ENCODE measurements around the gene VWA3B. TPM values are rescaled to one million over a fixed set of nuclear protein-coding genes. Genes with fewer than 3 reads are reported as not detected.

VWA3B gene
- polyA plus RNA-seq, 2 of the 4 experiments (the other 2 are of a cell fraction), result not detected

DNA sequence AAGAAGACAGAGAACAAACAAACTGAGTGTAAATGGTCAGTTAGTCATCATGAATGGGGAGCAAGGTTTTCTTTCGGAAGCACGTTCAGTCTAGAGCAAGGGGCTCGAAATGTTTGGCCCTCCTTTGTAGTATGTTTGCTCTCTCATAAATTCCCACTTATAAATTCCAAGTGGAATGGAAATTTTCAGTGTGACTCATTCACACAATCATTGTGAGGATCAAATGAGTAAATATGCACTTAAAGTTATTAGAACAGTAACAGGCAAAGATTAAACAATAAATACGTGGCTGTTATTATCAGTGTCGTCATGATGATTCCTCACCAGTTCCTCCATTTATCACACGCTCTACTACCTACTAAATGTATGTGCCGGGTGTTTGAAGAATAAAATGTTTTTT is 269.8 kb downstream of the VWA3B start:
- TF ChIP-seq FOSL2 (IDR thresholded peaks at IDR 0.05), result peak; percentile 43; the same call in 1 of the 2 replicates
- TF ChIP-seq FOSL2 (CRISPR knock-in tag; IDR thresholded peaks at IDR 0.05), result peak; percentile 84
- 0 out of 5 replicates have a peak, but pooled peaks of 1 of the 2 experiments have one; percentile 39 for TF ChIP-seq EP300 (IDR thresholded peaks at IDR 0.05)
- TF ChIP-seq, protein P1, sequence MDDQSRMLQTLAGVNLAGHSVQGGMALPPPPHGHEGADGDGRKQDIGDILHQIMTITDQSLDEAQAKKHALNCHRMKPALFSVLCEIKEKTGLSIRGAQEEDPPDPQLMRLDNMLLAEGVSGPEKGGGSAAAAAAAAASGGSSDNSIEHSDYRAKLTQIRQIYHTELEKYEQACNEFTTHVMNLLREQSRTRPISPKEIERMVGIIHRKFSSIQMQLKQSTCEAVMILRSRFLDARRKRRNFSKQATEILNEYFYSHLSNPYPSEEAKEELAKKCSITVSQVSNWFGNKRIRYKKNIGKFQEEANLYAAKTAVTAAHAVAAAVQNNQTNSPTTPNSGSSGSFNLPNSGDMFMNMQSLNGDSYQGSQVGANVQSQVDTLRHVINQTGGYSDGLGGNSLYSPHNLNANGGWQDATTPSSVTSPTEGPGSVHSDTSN (IDR thresholded peaks at IDR 0.05), result no peak
- peak; percentile 91 for TF ChIP-seq JUNB (IDR thresholded peaks at IDR 0.05)
- peak; percentile 94 for TF ChIP-seq GATA3 (IDR thresholded peaks at IDR 0.05; ENCODE audit: borderline replicate concordance)
- no peak for TF ChIP-seq RNF2 (IDR thresholded peaks at IDR 0.05; ENCODE audit: borderline replicate concordance, low read depth)
- TF ChIP-seq CBX2 (IDR thresholded peaks at IDR 0.05; ENCODE audit: borderline replicate concordance, low read depth), result no peak
- no peak for TF ChIP-seq RARB (CRISPR knock-in tag; IDR thresholded peaks at IDR 0.05)
- no peak for TF ChIP-seq HEYL (CRISPR knock-in tag; IDR thresholded peaks at IDR 0.05)
- TF ChIP-seq JUN (IDR thresholded peaks at IDR 0.05), result 0 out of 5 replicates have a peak, but pooled peaks of 1 of the 2 experiments have one; percentile 28
- ATAC-seq, result peak; percentile 36 to 84; a peak in 3 of 6 replicates
- 8% methylated on average over 7 of the region's 7 CpGs for WGBS (ENCODE audit: missing lambda C conversion rate)
- H3K4me3 ChIP-seq, result no peak overlapping the region
- no peak overlapping the region for H3K27ac ChIP-seq
- POLR2A ChIA-PET, result no interaction called here
- DNase-seq (ENCODE audit: low read depth in 1 of 2, low spot score in 1 of 2), result peak in 1 of 2 experiments; percentile 64
- H3K4me1 ChIP-seq, result peaks cover 10% of the 10 kb centered on the region; the same call in 2 of the 3 replicates
- peak overlapping the region; percentile 41 for H3K4me2 ChIP-seq
- FAIRE-seq, result no peak
- peaks cover 13% of the 10 kb centered on the region; the same call in 2 of the 3 replicates for H3K9me3 ChIP-seq
- CTCF ChIA-PET, result interaction anchor here (1.0 kb wide), 1 partner anchor 11 kb away, joined by 3 read pairs; no protein-coding TSS in a partner anchor

- Histone ChIP-seq H3K4me3 (no peak overlapping the region), H3K27ac (no peak overlapping the region), H3K9me3 (peaks cover 9% of the 10 kb centered on the region; the same call in 2 of the 3 replicates), H3K4me1 (peaks cover 10% of the 10 kb centered on the region; the same call in 2 of the 3 replicates), H3K4me2 (no peak overlapping the region)
- DNase-seq (ENCODE audit: low read depth in 1 of 2, low spot score in 1 of 2) (no peak), FAIRE-seq (no peak), ATAC-seq (no peak)
- ChIA-PET POLR2A (no interaction called here), CTCF (no interaction called here)
- WGBS (ENCODE audit: missing lambda C conversion rate), result 96% methylated on average over 3 of the region's 3 CpGs
- TF ChIP-seq MAFK (IDR thresholded peaks at IDR 0.05; ENCODE audit: partially characterized antibody), result no peak
- no peak for TF ChIP-seq MAZ (IDR thresholded peaks at IDR 0.05; ENCODE audit: borderline replicate concordance, low read depth, low read length)
- TF ChIP-seq POLR2A (IDR thresholded peaks at IDR 0.05; ENCODE audit: low read length), result no peak
- TF ChIP-seq, protein P2, sequence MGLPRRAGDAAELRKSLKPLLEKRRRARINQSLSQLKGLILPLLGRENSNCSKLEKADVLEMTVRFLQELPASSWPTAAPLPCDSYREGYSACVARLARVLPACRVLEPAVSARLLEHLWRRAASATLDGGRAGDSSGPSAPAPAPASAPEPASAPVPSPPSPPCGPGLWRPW (IDR thresholded peaks at IDR 0.05), result no peak
- TF ChIP-seq CBX2 (IDR thresholded peaks at IDR 0.05; ENCODE audit: borderline replicate concordance, low read depth), result no peak
- no peak for TF ChIP-seq NR3C1 (IDR thresholded peaks at IDR 0.05)
- TF ChIP-seq, protein P3, sequence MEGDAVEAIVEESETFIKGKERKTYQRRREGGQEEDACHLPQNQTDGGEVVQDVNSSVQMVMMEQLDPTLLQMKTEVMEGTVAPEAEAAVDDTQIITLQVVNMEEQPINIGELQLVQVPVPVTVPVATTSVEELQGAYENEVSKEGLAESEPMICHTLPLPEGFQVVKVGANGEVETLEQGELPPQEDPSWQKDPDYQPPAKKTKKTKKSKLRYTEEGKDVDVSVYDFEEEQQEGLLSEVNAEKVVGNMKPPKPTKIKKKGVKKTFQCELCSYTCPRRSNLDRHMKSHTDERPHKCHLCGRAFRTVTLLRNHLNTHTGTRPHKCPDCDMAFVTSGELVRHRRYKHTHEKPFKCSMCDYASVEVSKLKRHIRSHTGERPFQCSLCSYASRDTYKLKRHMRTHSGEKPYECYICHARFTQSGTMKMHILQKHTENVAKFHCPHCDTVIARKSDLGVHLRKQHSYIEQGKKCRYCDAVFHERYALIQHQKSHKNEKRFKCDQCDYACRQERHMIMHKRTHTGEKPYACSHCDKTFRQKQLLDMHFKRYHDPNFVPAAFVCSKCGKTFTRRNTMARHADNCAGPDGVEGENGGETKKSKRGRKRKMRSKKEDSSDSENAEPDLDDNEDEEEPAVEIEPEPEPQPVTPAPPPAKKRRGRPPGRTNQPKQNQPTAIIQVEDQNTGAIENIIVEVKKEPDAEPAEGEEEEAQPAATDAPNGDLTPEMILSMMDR (IDR thresholded peaks at IDR 0.05), result no peak
- TF ChIP-seq PHF8 (IDR thresholded peaks at IDR 0.05; ENCODE audit: borderline replicate concordance, low read depth), result no peak
- TF ChIP-seq, protein P4, sequence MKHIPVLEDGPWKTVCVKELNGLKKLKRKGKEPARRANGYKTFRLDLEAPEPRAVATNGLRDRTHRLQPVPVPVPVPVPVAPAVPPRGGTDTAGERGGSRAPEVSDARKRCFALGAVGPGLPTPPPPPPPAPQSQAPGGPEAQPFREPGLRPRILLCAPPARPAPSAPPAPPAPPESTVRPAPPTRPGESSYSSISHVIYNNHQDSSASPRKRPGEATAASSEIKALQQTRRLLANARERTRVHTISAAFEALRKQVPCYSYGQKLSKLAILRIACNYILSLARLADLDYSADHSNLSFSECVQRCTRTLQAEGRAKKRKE (CRISPR knock-in tag; IDR thresholded peaks at IDR 0.05; ENCODE audit: low read depth), result no peak
- no peak for TF ChIP-seq HEYL (CRISPR knock-in tag; IDR thresholded peaks at IDR 0.05)
- TF ChIP-seq HOXA7 (CRISPR knock-in tag; IDR thresholded peaks at IDR 0.05), result no peak
These were observed 270.9 kb downstream of the VWA3B start for GRCh38 chr2:98357849-98358248.

DNA sequence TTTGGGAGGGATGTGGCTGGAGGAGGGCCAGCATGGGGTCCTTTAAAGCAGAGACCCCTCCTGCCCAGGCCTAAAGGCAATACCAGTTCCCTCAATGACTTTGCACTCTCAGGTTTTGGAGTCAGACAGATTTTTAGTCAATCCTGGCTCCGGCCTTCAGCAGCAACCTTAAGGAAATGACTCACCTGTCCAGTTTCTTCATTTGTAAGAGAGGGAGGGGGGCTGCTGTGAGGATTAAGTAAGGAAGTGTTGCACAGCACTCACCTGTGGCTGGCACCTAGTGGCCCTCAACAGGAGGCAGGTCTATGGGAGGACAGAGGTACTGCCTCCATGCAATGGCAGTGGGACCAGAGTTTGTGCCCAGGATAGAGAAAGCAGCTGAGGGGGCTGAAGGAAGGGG is 273.0 kb downstream of the VWA3B start:
- DNase-seq (ENCODE audit: low read depth in 1 of 2, low spot score in 1 of 2), result no peak
- ChIA-PET CTCF (interaction anchor here (0.9 kb wide), 1 partner anchor 148 kb away, joined by 3 read pairs; no protein-coding TSS in a partner anchor), POLR2A (no interaction called here)
- Histone ChIP-seq H3K27ac (no peak overlapping the region), H3K4me1 (peaks cover 10% of the 10 kb centered on the region; the same call in 2 of the 3 replicates), H3K9me3 (peaks cover 4% of the 10 kb centered on the region; the same call in 1 of the 3 replicates), H3K4me3 (no peak overlapping the region), H3K4me2 (no peak overlapping the region)
- ATAC-seq, result no peak; a peak in 1 of 6 replicates
- no peak for FAIRE-seq
- 50% methylated on average over 1 of the region's 1 CpG for WGBS (ENCODE audit: missing lambda C conversion rate)
- TF ChIP-seq POLR2AphosphoS2 (conservative IDR thresholded peaks at IDR 0.05; ENCODE audit: low read length) (no peak), NPAS2 (CRISPR knock-in tag; IDR thresholded peaks at IDR 0.05; ENCODE audit: borderline replicate concordance) (no peak), MAFK (IDR thresholded peaks at IDR 0.05; ENCODE audit: partially characterized antibody) (no peak), REST (IDR thresholded peaks at IDR 0.05) (no peak), CHD4 (IDR thresholded peaks at IDR 0.05; ENCODE audit: borderline replicate concordance) (no peak), HOXB13 (CRISPR knock-in tag; IDR thresholded peaks at IDR 0.05; ENCODE audit: low read depth) (no peak), ZFP36 (IDR thresholded peaks at IDR 0.05; ENCODE audit: borderline replicate concordance, partially characterized antibody) (no peak), RARB (CRISPR knock-in tag; IDR thresholded peaks at IDR 0.05) (no peak), KDM5A (IDR thresholded peaks at IDR 0.05) (no peak)
- TF ChIP-seq, protein P2 (IDR thresholded peaks at IDR 0.05), result no peak
